HG03565 (cell line): Measurements from ENCODE around the gene PRKCZ.

Experiments
- ATAC-seq: cut with Tn5 transposase; IDR thresholded peaks from one replicate; pipeline ENCODE4 v1.9.1; 2021; ENCODE audit warnings: mild to moderate bottlenecking, moderate library complexity; ENCODE audit not compliant: unreplicated experiment

Gene PRKCZ

GRCh38 chr1:2172012-2172411, 121.8 kb downstream of the PRKCZ start:
- no peak for ATAC-seq

- ATAC-seq: no peak
These were observed 122.4 kb downstream of the PRKCZ start for GRCh38 chr1:2172551-2173146.

GRCh38 chr1:2173546-2174347, 123.5 kb downstream of the PRKCZ start:
- ATAC-seq: no peak

GRCh38 chr1:2174348-2175054, 124.3 kb downstream of the PRKCZ start:
- ATAC-seq: no peak

GRCh38 chr1:2175055-2175414, 124.8 kb downstream of the PRKCZ start:
- ATAC-seq: no peak

- no peak for ATAC-seq
These were observed 125.7 kb downstream of the PRKCZ start for GRCh38 chr1:2175681-2176454.

- ATAC-seq: no peak
These were observed 126.4 kb downstream of the PRKCZ start for GRCh38 chr1:2176615-2177014.

- ATAC-seq: no peak
These were observed 127.3 kb downstream of the PRKCZ start for GRCh38 chr1:2177541-2177940.

GRCh38 chr1:2177946-2178538, 127.8 kb downstream of the PRKCZ start:
- ATAC-seq: no peak

- no peak for ATAC-seq
These were observed 128.7 kb downstream of the PRKCZ start for GRCh38 chr1:2178875-2179274.

GRCh38 chr1:2179283-2180013, 129.2 kb downstream of the PRKCZ start:
- ATAC-seq: no peak

- ATAC-seq: no peak
These were observed 130.4 kb downstream of the PRKCZ start for GRCh38 chr1:2180297-2181245.

- no peak for ATAC-seq
These were observed 131.1 kb downstream of the PRKCZ start for GRCh38 chr1:2181271-2181670.

GRCh38 chr1:2181752-2182151, 131.5 kb downstream of the PRKCZ start:
- no peak for ATAC-seq

GRCh38 chr1:2182376-2182775, 132.2 kb downstream of the PRKCZ start:
- ATAC-seq: no peak

GRCh38 chr1:2183937-2184334, 133.7 kb downstream of the PRKCZ start:
- no peak for ATAC-seq

GRCh38 chr1:2184531-2184930, 134.3 kb downstream of the PRKCZ start:
- no peak for ATAC-seq

GRCh38 chr1:2184934-2185333, 134.7 kb downstream of the PRKCZ start:
- no peak for ATAC-seq
